ENCODE results near the gene U2AF2. TPM values are rescaled to one million over a fixed set of nuclear protein-coding genes. Genes with fewer than 3 reads are reported as not detected.

Gene U2AF2
- total RNA-seq, 1 experiment from 2014 or later, result 411 TPM

DNA sequence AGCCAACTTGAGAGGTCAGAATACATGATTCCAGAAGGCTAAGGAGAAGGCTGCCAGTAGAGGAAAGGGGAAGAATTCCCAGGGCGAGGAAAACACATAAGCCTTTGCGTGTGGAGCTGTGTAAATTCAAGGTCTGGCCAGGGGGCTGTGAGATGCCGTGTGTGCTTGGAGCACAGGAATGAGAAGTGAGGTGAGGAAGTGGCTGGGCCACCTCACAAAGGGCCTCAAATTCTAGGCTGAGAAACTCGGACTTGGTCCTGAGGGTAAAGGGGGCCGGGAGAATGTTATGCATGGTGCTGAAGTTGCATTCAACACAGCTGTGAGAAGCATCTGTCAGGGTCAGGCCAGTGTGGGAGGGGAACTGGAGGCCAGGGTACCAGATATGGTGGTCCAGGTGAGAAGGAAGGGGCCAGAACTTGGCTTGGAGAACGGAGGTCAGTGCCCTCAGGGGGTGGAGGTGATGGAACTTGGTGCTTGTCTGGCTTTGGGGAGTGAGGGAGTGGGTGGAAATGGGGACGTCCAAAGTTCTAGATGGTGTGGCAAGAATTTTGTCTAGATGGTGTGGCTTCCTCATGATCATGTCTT lies 18.9 kb upstream of the U2AF2 start:
- DNase-seq (ENCODE audit: low spot score), result no peak
- H3K27ac ChIP-seq (ENCODE audit: low read depth, low read length, poor library complexity, severe bottlenecking), result no peak overlapping the region
- H3K36me3 ChIP-seq (ENCODE audit: insufficient read depth, low read length, poor library complexity, severe bottlenecking), result no peaks in the 10 kb centered on the region
- H3K27me3 ChIP-seq (replicated peaks; ENCODE audit: insufficient read depth, low read depth, low read length, poor library complexity), result no peaks in the 10 kb centered on the region
- intact Hi-C loops (cut with micrococcal nuclease; ENCODE audit: unreplicated experiment), result no loop called here
- ChIA-PET CTCF (interaction anchor here (0.6 kb wide), 1 partner anchor 618 kb away, joined by 5 read pairs; no protein-coding TSS in a partner anchor), POLR2A (ENCODE audit: low non-redundant PET) (no interaction called here)
- H3K4me3 ChIP-seq (ENCODE audit: low read depth, low read length, poor library complexity, severe bottlenecking), result peak overlapping the region; percentile 70
- TF ChIP-seq CTCF (conservative IDR thresholded peaks at IDR 0.05; ENCODE audit: low read depth, low read length) (no peak), EZH2 (IDR thresholded peaks at IDR 0.05; ENCODE audit: borderline replicate concordance, low read depth, low read length, poor library complexity, severe bottlenecking) (no peak)
- BruUV-seq (replicated peaks), result no TSS peak
- H3K9me3 ChIP-seq (ENCODE audit: low read depth, low read length, poor library complexity, severe bottlenecking), result no peaks in the 10 kb centered on the region
- H3K4me1 ChIP-seq (ENCODE audit: insufficient read depth, low read length, poor library complexity, severe bottlenecking), result peaks cover 21% of the 10 kb centered on the region

DNA sequence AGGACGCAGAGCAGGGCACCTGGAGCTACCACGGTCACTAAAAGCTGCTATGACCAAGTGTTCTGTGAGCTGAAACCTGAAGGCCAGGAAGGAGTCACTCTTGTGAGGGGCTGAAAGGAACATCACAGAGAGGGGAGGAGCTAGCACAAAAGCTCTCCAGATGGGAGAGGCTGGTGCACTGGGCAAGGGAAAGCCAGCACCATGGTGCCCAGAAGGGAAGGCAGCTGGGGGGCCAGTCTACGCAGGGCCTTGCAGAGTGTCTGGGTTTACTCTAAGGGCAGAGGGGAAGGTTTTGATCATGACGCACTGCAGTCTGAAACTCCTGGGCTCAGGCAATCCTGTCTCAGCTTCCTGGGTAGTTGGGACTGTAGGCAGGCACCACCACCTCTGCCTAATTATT lies 18.1 kb upstream of the U2AF2 start:
- Histone ChIP-seq H3K27me3 (replicated peaks; ENCODE audit: insufficient read depth, low read depth, low read length, poor library complexity) (no peaks in the 10 kb centered on the region), H3K36me3 (ENCODE audit: insufficient read depth, low read length, poor library complexity, severe bottlenecking) (no peaks in the 10 kb centered on the region), H3K4me1 (ENCODE audit: insufficient read depth, low read length, poor library complexity, severe bottlenecking) (peaks cover 21% of the 10 kb centered on the region), H3K27ac (ENCODE audit: low read depth, low read length, poor library complexity, severe bottlenecking) (no peak overlapping the region), H3K9me3 (ENCODE audit: low read depth, low read length, poor library complexity, severe bottlenecking) (no peaks in the 10 kb centered on the region), H3K4me3 (ENCODE audit: low read depth, low read length, poor library complexity, severe bottlenecking) (no peak overlapping the region)
- ChIA-PET CTCF (no interaction called here), POLR2A (ENCODE audit: low non-redundant PET) (interaction anchor here (0.6 to 0.7 kb wide), 2 partner anchors 37 to 64 kb away, joined by 3 to 13 read pairs; no protein-coding TSS in a partner anchor)
- DNase-seq (ENCODE audit: low spot score), result no peak
- TF ChIP-seq CTCF (conservative IDR thresholded peaks at IDR 0.05; ENCODE audit: low read depth, low read length) (no peak), EZH2 (IDR thresholded peaks at IDR 0.05; ENCODE audit: borderline replicate concordance, low read depth, low read length, poor library complexity, severe bottlenecking) (no peak)
- intact Hi-C loops (cut with micrococcal nuclease; ENCODE audit: unreplicated experiment), result no loop called here
- no TSS peak for BruUV-seq (replicated peaks)

- no peak for DNase-seq (ENCODE audit: low spot score)
- ChIA-PET CTCF (interaction anchor here (0.7 kb wide), 1 partner anchor 17 kb away, joined by 3 read pairs; no protein-coding TSS in a partner anchor), POLR2A (ENCODE audit: low non-redundant PET) (interaction anchor here (0.7 kb wide), 1 partner anchor 36 kb away, joined by 3 read pairs; no protein-coding TSS in a partner anchor)
- H3K9me3 ChIP-seq (ENCODE audit: low read depth, low read length, poor library complexity, severe bottlenecking), result no peaks in the 10 kb centered on the region
- TF ChIP-seq EZH2 (IDR thresholded peaks at IDR 0.05; ENCODE audit: borderline replicate concordance, low read depth, low read length, poor library complexity, severe bottlenecking) (no peak), CTCF (conservative IDR thresholded peaks at IDR 0.05; ENCODE audit: low read depth, low read length) (no peak)
- H3K36me3 ChIP-seq (ENCODE audit: insufficient read depth, low read length, poor library complexity, severe bottlenecking), result no peaks in the 10 kb centered on the region
- H3K27ac ChIP-seq (ENCODE audit: low read depth, low read length, poor library complexity, severe bottlenecking), result no peak overlapping the region
- H3K4me1 ChIP-seq (ENCODE audit: insufficient read depth, low read length, poor library complexity, severe bottlenecking), result peaks cover 19% of the 10 kb centered on the region
- intact Hi-C loops (cut with micrococcal nuclease; ENCODE audit: unreplicated experiment), result no loop called here
- no TSS peak for BruUV-seq (replicated peaks)
- no peaks in the 10 kb centered on the region for H3K27me3 ChIP-seq (replicated peaks; ENCODE audit: insufficient read depth, low read depth, low read length, poor library complexity)
- no peak overlapping the region for H3K4me3 ChIP-seq (ENCODE audit: low read depth, low read length, poor library complexity, severe bottlenecking)
Observed at GRCh38 chr19:55637534-55637933, 17.3 kb upstream of the U2AF2 start.
